HCT116 (cell line): ENCODE results near the gene OVAAL. TPM values are rescaled to one million over a fixed set of nuclear protein-coding genes. Genes with fewer than 3 reads are reported as not detected.

Experiments
- ATAC-seq: fragments of 200-7000 bp; cut with Tn5 transposase; 2 replicates; pipeline ENCODE4 v1.9.1; 2020; ENCODE audit warnings: mild to moderate bottlenecking, moderate library complexity
- BruUV-seq: library from RNA; stranded (reverse); fragments of 400-500 nt; replicated peaks from 2 replicates; lab custom pipeline; 2021; lab: Mats Ljungman, UMichigan
- CTCF ChIA-PET: fragments of 300-600 bp; sonication (Branson Sonifier 250); formaldehyde crosslinking; loops from one replicate; lab custom pipeline; 2021; ENCODE audit warnings: antibody characterized with exemption; lab: Charles Lee
- POLR2A ChIA-PET: fragments of 300-600, 350-600 bp; sonication (Branson Sonifier 250); formaldehyde crosslinking; loops from one replicate; lab custom pipeline; 2021; ENCODE audit warnings: antibody characterized with exemption; lab: Charles Lee
- RAD21 ChIA-PET, 2 experiments: fragments of 300-600 bp; sonication (Branson Sonifier 250); formaldehyde crosslinking; loops; one replicate each; lab custom pipeline; 2023; ENCODE audit warnings: low total read pairs in 2 of 2; ENCODE audit not compliant: uncharacterized antibody in 2 of 2, unreplicated experiment in 2 of 2, low non-redundant PET in 1 of 2; lab: Charles Lee
- DNase-seq: peaks from one replicate; pipeline ENCODE4 v3.0.0-alpha.2; 2010; ENCODE audit warnings: low read depth, low spot score
- H2AFZ ChIP-seq: fragments of 200-600 bp; shearing (Covaris generic), sonication (generic); 2 replicates; pipeline ENCODE4 v1.6.1; 2017; ENCODE audit warnings: low read depth, mixed run types, mixed read lengths, antibody characterized with exemption, low read length; ENCODE audit not compliant: poor library complexity, severe bottlenecking
- H3K27ac ChIP-seq: 2 replicates; pipeline ENCODE4 v1.5.1; 2012; ENCODE audit warnings: low read depth, low read length
- H3K27me3 ChIP-seq: fragments of 200-600 bp; sonication (generic); 2 replicates; pipeline ENCODE4 v1.6.1; 2016; ENCODE audit warnings: mixed run types, low read length, mixed read lengths; ENCODE audit not compliant: insufficient read depth
- H3K36me3 ChIP-seq, 2 experiments: fragments of 200-500 bp in 1 of 2; fragments of 200-600 bp in 1 of 2; sonication (Bioruptor generic) in 1 of 2; sonication (generic) in 1 of 2; 2 replicates each; pipeline versions ENCODE4 v1.5.1 to v1.6.1; 2014 to 2016; ENCODE audit warnings: low read length in 2 of 2, inconsistent platforms in 1 of 2, mixed read lengths in 1 of 2, mixed run types in 1 of 2; ENCODE audit not compliant: insufficient read depth in 2 of 2, control insufficient read depth in 1 of 2
- H3K4me1 ChIP-seq, 2 experiments: fragments of 200-600 bp in 1 of 2; sonication (generic) in 1 of 2; 2 replicates each; pipeline versions ENCODE4 v1.5.1 to v1.6.1; 2012 to 2017; ENCODE audit warnings: low read length in 2 of 2, inconsistent platforms in 1 of 2, mild to moderate bottlenecking in 1 of 2, mixed read lengths in 1 of 2, mixed run types in 1 of 2, moderate library complexity in 1 of 2; ENCODE audit not compliant: insufficient read depth in 2 of 2, control insufficient read depth in 1 of 2
- H3K4me2 ChIP-seq: fragments of 200-600 bp; sonication (generic); 2 replicates; pipeline ENCODE4 v1.6.1; 2017; ENCODE audit warnings: mixed run types, low read length, mixed read lengths
- H3K4me3 ChIP-seq, 2 experiments: fragments of 200-600 bp in 1 of 2; sonication (generic) in 1 of 2; replicated peaks in 1 of 2; 2 replicates each; pipeline ENCODE4 v1.5.1; 2011 to 2016; ENCODE audit warnings: low read length in 2 of 2, control low read depth in 1 of 2, low read depth in 1 of 2, mild to moderate bottlenecking in 1 of 2, mixed read lengths in 1 of 2, mixed run types in 1 of 2
- H3K79me2 ChIP-seq: fragments of 200-600 bp; sonication (generic); 2 replicates; pipeline ENCODE4 v1.6.1; 2017; ENCODE audit warnings: mild to moderate bottlenecking, mixed run types, low read length, moderate library complexity, mixed read lengths; ENCODE audit not compliant: insufficient read depth
- H3K9ac ChIP-seq: fragments of 200-600 bp; sonication (generic); 2 replicates; pipeline ENCODE4 v1.6.1; 2016; ENCODE audit warnings: low read length, mixed read lengths
- H3K9me2 ChIP-seq: fragments of 200-600 bp; sonication (generic), shearing (Covaris generic); 2 replicates; pipeline ENCODE4 v1.6.1; 2017; ENCODE audit warnings: mixed run types, mild to moderate bottlenecking, moderate library complexity; ENCODE audit not compliant: insufficient read depth
- H3K9me3 ChIP-seq, 2 experiments: fragments of 200-500 bp in 1 of 2; fragments of 200-600 bp in 1 of 2; sonication (Bioruptor generic) in 1 of 2; sonication (generic) in 1 of 2; 2 replicates each; pipeline ENCODE4 v1.6.1; 2014 to 2017; ENCODE audit warnings: low read length in 2 of 2, mixed read lengths in 2 of 2, inconsistent platforms in 1 of 2, low read depth in 1 of 2, mild to moderate bottlenecking in 1 of 2, mixed run types in 1 of 2, moderate library complexity in 1 of 2; ENCODE audit not compliant: control insufficient read depth in 1 of 2, insufficient read depth in 1 of 2
- H4K20me1 ChIP-seq: fragments of 200-600 bp; sonication (generic), shearing (Covaris generic); 2 replicates; pipeline ENCODE4 v1.6.1; 2017; ENCODE audit warnings: mixed run types, mild to moderate bottlenecking, moderate library complexity; ENCODE audit not compliant: insufficient read depth
- CEBPB ChIP-seq: IDR thresholded peaks from 2 replicates; pipeline ENCODE4 v1.6.1; 2012; ENCODE audit warnings: low read depth
- EGR1 ChIP-seq: IDR thresholded peaks from 2 replicates; pipeline ENCODE4 v1.6.1; 2012; ENCODE audit warnings: low read depth
- FOSL1 ChIP-seq: IDR thresholded peaks from 2 replicates; pipeline ENCODE4 v1.6.1; 2012; ENCODE audit warnings: low read depth
- MAX ChIP-seq: IDR thresholded peaks from 2 replicates; pipeline ENCODE4 v1.6.1; 2012
- RAD21 ChIP-seq: IDR thresholded peaks from 2 replicates; pipeline ENCODE4 v1.6.1; 2012; ENCODE audit warnings: low read depth, mild to moderate bottlenecking
- SRF ChIP-seq: IDR thresholded peaks from 2 replicates; pipeline ENCODE4 v1.6.1; 2012; ENCODE audit warnings: low read depth
- ZBTB33 ChIP-seq: IDR thresholded peaks from 2 replicates; pipeline ENCODE4 v1.6.1; 2011; ENCODE audit warnings: mild to moderate bottlenecking, low read length, moderate library complexity; ENCODE audit not compliant: insufficient replicate concordance; ENCODE audit errors: extremely low read depth
- intact Hi-C: fragments of 100-400 bp; cut with micrococcal nuclease; formaldehyde crosslinking; loops from 2 replicates; pipeline ENCODE4 v1.10.0; 2022
- total RNA-seq: library from RNA; stranded (reverse); gene quantifications from one replicate; pipeline ENCODE4 v1.2.1, GENCODE V29; 2021; ENCODE audit not compliant: unreplicated experiment

Gene OVAAL
- total RNA-seq, 1 experiment from 2014 or later, result not detected

GRCh38 chr1:180593382-180593781 lies 34.6 kb downstream of the OVAAL start:
- Histone ChIP-seq H3K4me2 (no peak overlapping the region), H3K79me2 (no peaks in the 10 kb centered on the region), H3K27ac (no peak overlapping the region), H3K9ac (no peak overlapping the region), H3K4me1 (no peaks in the 10 kb centered on the region), H3K9me2 (no peaks in the 10 kb centered on the region), H3K27me3 (no peaks in the 10 kb centered on the region), H2AFZ (no peak overlapping the region), H4K20me1 (no peaks in the 10 kb centered on the region), H3K36me3 (no peaks in the 10 kb centered on the region), H3K4me3 (no peak overlapping the region), H3K9me3 (no peaks in the 10 kb centered on the region)
- RAD21 ChIA-PET, result no interaction called here
- intact Hi-C loops, result no loop called here
- DNase-seq (no peak), ATAC-seq (no peak)
- POLR2A ChIA-PET, result no interaction called here
- TF ChIP-seq CEBPB (no peak), EGR1 (no peak), ZBTB33 (no peak), MAX (no peak), FOSL1 (no peak)
- CTCF ChIA-PET, result no interaction called here
- no TSS peak for BruUV-seq

- Histone ChIP-seq H3K36me3 (no peaks in the 10 kb centered on the region), H3K4me3 (no peak overlapping the region), H3K9me3 (no peaks in the 10 kb centered on the region), H3K9me2 (no peaks in the 10 kb centered on the region)
- ATAC-seq, result no peak
- POLR2A ChIA-PET, result no interaction called here
- no peak for TF ChIP-seq SRF
- no peak for TF ChIP-seq ZBTB33
- TF ChIP-seq EGR1, result no peak
- TF ChIP-seq RAD21, result no peak
- TF ChIP-seq, all 23 proteins: peak for 0
- ChIA-PET CTCF (no interaction called here), RAD21 (no interaction called here)
- intact Hi-C loops, result no loop called here
- Histone ChIP-seq H3K4me2 (no peak overlapping the region), H3K27me3 (no peaks in the 10 kb centered on the region), H3K79me2 (no peaks in the 10 kb centered on the region), H4K20me1 (no peaks in the 10 kb centered on the region), H3K4me1 (no peaks in the 10 kb centered on the region), H3K9ac (no peak overlapping the region), H3K27ac (no peak overlapping the region), H2AFZ (no peak overlapping the region)
- BruUV-seq, result no TSS peak
- DNase-seq, result no peak
Measured at GRCh38 chr1:180594723-180595122, 36.0 kb downstream of the OVAAL start.
